HEK293T (cell line): ENCODE measurements around the gene FBXW5.

Experiments
- CTCF ChIA-PET: fragments of 350-600 bp; formaldehyde crosslinking; extraction: SDS; loops from one replicate; lab custom pipeline; 2021; ENCODE audit warnings: antibody characterized with exemption, inconsistent platforms; lab: Yijun Ruan, JAX
- POLR2A ChIA-PET: fragments of 350-600 bp; formaldehyde crosslinking; extraction: SDS; loops from one replicate; lab custom pipeline; 2020; ENCODE audit warnings: antibody characterized with exemption, inconsistent platforms; lab: Yijun Ruan, JAX
- DNase-seq: peaks from one replicate; pipeline ENCODE4 v3.0.0; 2012; ENCODE audit warnings: mixed read lengths; ENCODE audit errors: extremely low spot score
- ARNT ChIP-seq: fragments of 450-650 bp; IDR thresholded peaks from 2 replicates; pipeline ENCODE4 v1.6.1; 2017; ENCODE audit warnings: mild to moderate bottlenecking
- BHLHE40 ChIP-seq: fragments of 450-650 bp; IDR thresholded peaks from 2 replicates; pipeline ENCODE4 v1.6.1; 2016; ENCODE audit warnings: mild to moderate bottlenecking, moderate library complexity, borderline replicate concordance
- CTBP1 ChIP-seq: fragments of 450-650 bp; IDR thresholded peaks from 2 replicates; pipeline ENCODE4 v1.6.1; 2016; ENCODE audit warnings: borderline replicate concordance
- ELF4 ChIP-seq: fragments of 450-650 bp; IDR thresholded peaks from 2 replicates; pipeline ENCODE4 v1.6.1; 2017; ENCODE audit warnings: antibody characterized with exemption
- FOXA1 ChIP-seq: fragments of 450-650 bp; IDR thresholded peaks from 2 replicates; pipeline ENCODE4 v1.6.1; 2016; ENCODE audit warnings: mild to moderate bottlenecking
- FOXK2 ChIP-seq: fragments of 450-650 bp; IDR thresholded peaks from 2 replicates; pipeline ENCODE4 v1.6.1; 2016; ENCODE audit warnings: mild to moderate bottlenecking
- FOXM1 ChIP-seq: fragments of 450-650 bp; IDR thresholded peaks from 2 replicates; pipeline ENCODE4 v1.6.1; 2017; ENCODE audit warnings: mild to moderate bottlenecking, borderline replicate concordance
- HDGF ChIP-seq: fragments of 450-650 bp; IDR thresholded peaks from 2 replicates; pipeline ENCODE4 v1.6.1; 2017; ENCODE audit warnings: antibody characterized with exemption, borderline replicate concordance
- L3MBTL2 ChIP-seq: fragments of 450-650 bp; conservative IDR thresholded peaks from 2 replicates; pipeline ENCODE4 v1.6.1; 2016; ENCODE audit warnings: mild to moderate bottlenecking
- LEF1 ChIP-seq: fragments of 450-650 bp; IDR thresholded peaks from 2 replicates; pipeline ENCODE4 v1.6.1; 2017; ENCODE audit warnings: mild to moderate bottlenecking, borderline replicate concordance
- NFRKB ChIP-seq: fragments of 450-650 bp; IDR thresholded peaks from 2 replicates; pipeline ENCODE4 v1.6.1; 2016; ENCODE audit warnings: mild to moderate bottlenecking, moderate library complexity
- SP1 ChIP-seq: fragments of 450-650 bp; IDR thresholded peaks from 2 replicates; pipeline ENCODE4 v1.6.1; 2017
- SUZ12 ChIP-seq: fragments of 450-650 bp; IDR thresholded peaks from 2 replicates; pipeline ENCODE4 v1.6.1; 2016; ENCODE audit warnings: mild to moderate bottlenecking
- TARDBP ChIP-seq: fragments of 450-650 bp; IDR thresholded peaks from 2 replicates; pipeline ENCODE4 v1.6.1; 2016
- ZNF384 ChIP-seq: fragments of 450-650 bp; IDR thresholded peaks from 2 replicates; pipeline ENCODE4 v1.6.1; 2016
- TF ChIP-seq, protein P1 (sequence below): fragments of 450-650 bp; IDR thresholded peaks from 2 replicates; pipeline ENCODE4 v1.6.1; 2016

The FBXW5 gene

GRCh38 chr9:136931611-136932130 lies 12.9 kb downstream of the FBXW5 start:
- DNase-seq: no peak
- ChIA-PET CTCF (no interaction called here), POLR2A (no interaction called here)
- TF ChIP-seq TARDBP: no peak
- no peak for TF ChIP-seq SP1
- TF ChIP-seq FOXK2: no peak
- no peak for TF ChIP-seq ELF4
- TF ChIP-seq LEF1: no peak
- no peak for TF ChIP-seq BHLHE40
- no peak for TF ChIP-seq SUZ12
- TF ChIP-seq NFRKB: no peak
- TF ChIP-seq FOXM1: no peak
- TF ChIP-seq, protein P1, sequence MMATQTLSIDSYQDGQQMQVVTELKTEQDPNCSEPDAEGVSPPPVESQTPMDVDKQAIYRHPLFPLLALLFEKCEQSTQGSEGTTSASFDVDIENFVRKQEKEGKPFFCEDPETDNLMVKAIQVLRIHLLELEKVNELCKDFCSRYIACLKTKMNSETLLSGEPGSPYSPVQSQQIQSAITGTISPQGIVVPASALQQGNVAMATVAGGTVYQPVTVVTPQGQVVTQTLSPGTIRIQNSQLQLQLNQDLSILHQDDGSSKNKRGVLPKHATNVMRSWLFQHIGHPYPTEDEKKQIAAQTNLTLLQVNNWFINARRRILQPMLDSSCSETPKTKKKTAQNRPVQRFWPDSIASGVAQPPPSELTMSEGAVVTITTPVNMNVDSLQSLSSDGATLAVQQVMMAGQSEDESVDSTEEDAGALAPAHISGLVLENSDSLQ: no peak
- TF ChIP-seq FOXA1: no peak
- no peak for TF ChIP-seq L3MBTL2
- no peak for TF ChIP-seq HDGF
- no peak for TF ChIP-seq ZNF384
- TF ChIP-seq CTBP1: no peak
- TF ChIP-seq ARNT: no peak

GRCh38 chr9:136930014-136930413 lies 14.5 kb downstream of the FBXW5 start:
- no peak for DNase-seq
- POLR2A ChIA-PET: no interaction called here
- CTCF ChIA-PET: no interaction called here
- no peak for TF ChIP-seq ELF4
- TF ChIP-seq BHLHE40: no peak
- no peak for TF ChIP-seq SUZ12
- TF ChIP-seq L3MBTL2: no peak
- TF ChIP-seq ARNT: no peak
- no peak for TF ChIP-seq FOXM1
- no peak for TF ChIP-seq CTBP1
- TF ChIP-seq FOXK2: no peak
- no peak for TF ChIP-seq LEF1
- no peak for TF ChIP-seq FOXA1
- TF ChIP-seq ZNF384: no peak
- no peak for TF ChIP-seq SP1
- TF ChIP-seq TARDBP: no peak

DNA sequence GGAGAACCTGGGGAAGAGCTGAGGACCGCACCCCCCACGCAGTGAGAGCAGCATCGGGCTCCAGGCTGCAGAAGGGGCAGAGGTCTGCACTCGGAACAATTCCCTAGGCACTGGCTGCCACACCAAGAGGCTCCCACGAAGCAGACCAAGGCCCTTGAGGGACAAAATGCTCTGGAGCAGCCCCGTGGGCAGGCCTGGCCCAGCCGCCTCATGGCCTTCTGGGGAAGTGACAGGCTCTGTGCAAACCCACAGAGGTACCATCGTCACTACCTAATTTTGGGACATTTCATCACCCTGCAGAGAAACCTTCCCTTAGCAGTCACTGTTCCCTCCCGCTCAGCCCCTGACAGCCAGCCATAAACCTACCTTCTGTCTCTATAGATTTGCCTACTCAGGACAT lies 15.9 kb downstream of the FBXW5 start:
- ChIA-PET POLR2A (no interaction called here), CTCF (no interaction called here)
- TF ChIP-seq TARDBP (no peak), ZNF384 (no peak), BHLHE40 (no peak), ELF4 (no peak), NFRKB (no peak), L3MBTL2 (no peak), ARNT (no peak), CTBP1 (no peak), LEF1 (no peak), SUZ12 (no peak), SP1 (no peak)
- TF ChIP-seq, protein P1: no peak
- no peak for DNase-seq

DNA sequence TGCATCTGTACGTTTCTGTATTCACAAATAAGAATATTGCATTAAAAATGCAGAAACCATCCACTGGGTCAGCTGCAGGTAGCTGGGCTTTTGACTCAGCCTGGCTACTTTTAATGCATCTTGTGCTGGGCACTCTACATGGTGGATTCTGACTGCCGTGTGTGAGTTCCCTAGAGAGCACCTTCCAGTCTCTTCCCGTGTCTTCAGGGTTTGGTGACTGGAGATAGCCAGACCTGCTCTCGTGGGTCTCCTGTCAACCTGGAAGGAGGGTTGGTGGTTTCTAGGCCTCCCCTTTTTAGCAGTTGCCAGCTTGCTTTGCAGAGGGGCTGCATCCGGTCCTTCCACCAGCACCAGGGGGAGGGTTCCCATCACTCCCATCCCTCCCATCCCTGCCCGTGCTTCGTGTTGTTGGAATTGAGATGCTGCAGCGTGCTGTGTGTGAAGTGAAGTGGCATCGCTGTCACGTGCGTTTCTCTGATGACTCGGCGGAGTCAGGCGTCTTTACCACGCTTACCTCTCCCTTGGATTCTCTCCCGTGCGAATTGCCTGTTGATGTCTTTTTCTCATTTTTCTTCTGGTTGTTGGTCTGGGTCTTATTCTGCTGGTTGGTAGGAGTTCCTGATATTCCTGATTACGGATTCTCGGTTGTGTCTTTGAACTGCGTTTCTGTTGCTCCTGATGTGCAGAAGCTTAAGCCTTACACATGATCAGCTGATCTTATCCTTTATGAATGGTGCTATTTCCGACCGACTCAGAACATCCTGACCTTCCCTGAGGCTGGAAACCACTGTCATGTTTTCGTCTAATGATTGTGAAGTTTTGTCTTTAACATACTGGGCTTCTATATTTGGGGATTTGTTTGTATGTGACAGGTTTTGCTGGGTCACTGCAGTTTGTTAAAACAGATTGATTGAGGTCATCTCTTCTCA lies 16.9 kb downstream of the FBXW5 start:
- CTCF ChIA-PET: interaction anchor here (0.5 kb wide), 1 partner anchor 296 kb away, joined by 3 read pairs; no protein-coding TSS in a partner anchor
- POLR2A ChIA-PET: no interaction called here
- DNase-seq: no peak

GRCh38 chr9:136926749-136927148 lies 17.8 kb downstream of the FBXW5 start:
- TF ChIP-seq, protein P1: no peak
- TF ChIP-seq BHLHE40 (no peak), HDGF (no peak), TARDBP (no peak), FOXA1 (no peak), SUZ12 (no peak), CTBP1 (no peak), FOXK2 (no peak), SP1 (no peak), L3MBTL2 (no peak), ARNT (no peak), ZNF384 (no peak), FOXM1 (no peak), NFRKB (no peak), ELF4 (no peak), LEF1 (no peak)
- POLR2A ChIA-PET: interaction anchor here (1.2 kb wide), 1 partner anchor 160 kb away, joined by 3 read pairs; no protein-coding TSS in a partner anchor
- CTCF ChIA-PET: no interaction called here
- DNase-seq: no peak

More for the DNA sequence above, 16.9 kb downstream of the FBXW5 start:
- no peak for TF ChIP-seq SUZ12
- TF ChIP-seq FOXA1: no peak
